Ammon's horn (tissue), 1 donor: Measurements from ENCODE around the gene STXBP2.

ENCODE experiments used
- DNase-seq: peaks from one replicate; pipeline ENCODE4 v3.0.0-alpha.2; 2016; ENCODE audit warnings: low spot score

Gene STXBP2

DNA sequence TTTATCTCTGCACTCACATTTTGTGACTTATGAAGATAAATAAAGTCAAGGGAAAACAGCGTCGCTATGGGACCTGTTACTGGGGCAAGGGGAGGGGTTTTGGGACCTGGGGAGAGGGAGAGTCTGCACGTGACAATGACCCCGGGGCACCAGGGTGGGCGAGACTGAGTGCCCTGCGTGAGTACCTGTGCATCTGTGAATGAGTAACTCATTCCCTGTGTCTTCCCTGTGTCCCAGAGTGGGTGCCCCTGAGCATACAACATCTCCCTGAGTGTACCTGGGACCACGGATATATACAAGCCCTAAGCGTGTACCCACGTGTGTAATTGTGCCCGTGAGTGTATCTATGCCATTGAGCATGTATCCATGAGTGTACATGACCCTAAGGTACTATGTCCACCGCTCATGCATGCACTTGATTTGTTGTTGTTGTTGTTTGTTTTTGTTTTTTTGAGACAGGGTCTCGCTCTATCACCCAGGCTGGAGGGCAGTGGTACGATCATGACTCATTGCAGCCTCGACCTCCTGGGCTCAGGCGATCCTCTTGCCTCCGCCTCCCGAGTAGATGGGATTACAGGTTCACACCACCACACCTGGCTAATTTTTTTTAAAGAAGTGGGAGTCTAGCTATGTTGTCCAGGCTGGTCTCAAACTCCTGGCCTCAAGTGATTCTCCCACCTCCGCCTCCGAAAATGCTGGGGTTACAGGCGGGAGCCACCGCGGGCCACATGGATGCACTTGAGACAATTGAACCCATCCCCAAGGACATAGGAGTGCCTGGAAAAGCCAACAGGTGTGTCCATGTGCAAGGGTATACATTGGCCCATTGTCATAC, 43.1 kb downstream of the STXBP2 start:
- no peak for DNase-seq

GRCh38 chr19:7680606-7681339, 43.9 kb downstream of the STXBP2 start, which contains the start of gene TRAPPC5:
Gene TRAPPC5, plus strand, starts transcription at chr19:7680833. Its CDS starts 1,421 bp downstream, at chr19:7682254.
- DNase-seq = peak; percentile 83

DNA sequence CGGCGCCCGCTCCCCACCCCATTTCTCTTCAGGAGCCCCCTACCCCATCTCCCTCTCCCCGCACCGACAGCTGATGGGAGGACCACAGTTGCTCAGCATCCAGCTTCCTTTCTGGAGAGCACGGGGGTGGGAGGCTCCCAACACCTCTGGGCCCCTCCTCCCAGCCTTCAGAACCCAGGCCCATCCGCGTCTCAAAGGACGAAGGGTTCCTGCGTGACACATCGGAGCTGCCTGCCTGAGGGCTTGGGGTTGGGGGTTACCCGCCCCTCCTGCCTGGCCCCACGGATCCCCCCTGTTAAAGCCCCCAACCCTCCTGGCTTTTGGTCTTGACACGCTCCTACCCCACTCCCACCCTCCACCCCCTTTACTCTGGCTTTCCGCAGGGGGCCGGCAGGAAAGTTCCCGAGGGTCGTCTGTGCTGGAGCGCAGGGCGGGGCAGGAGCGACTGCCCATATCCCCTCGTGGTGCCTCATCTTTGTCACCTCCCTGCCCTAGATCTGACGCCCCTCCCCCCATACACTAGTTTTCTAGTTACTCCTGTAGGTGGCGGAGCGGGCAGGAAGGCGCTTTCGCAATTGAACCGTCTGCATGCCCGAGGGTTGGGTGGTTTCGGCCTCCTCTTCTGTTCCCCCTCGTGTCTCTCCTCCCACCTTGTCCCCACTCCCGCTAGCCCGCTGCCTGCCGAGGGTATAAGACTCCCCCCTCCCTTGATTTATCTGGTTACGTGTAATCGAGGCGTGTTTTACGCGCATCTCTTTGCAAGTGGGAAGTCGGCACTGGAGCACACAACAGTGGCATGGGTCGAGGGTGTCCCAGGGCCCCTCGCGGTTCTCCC, 44.6 kb downstream of the STXBP2 start:
- DNase-seq = peak; percentile 78

GRCh38 chr19:7682175-7682855, 45.4 kb downstream of the STXBP2 start:
- no peak for DNase-seq

DNA sequence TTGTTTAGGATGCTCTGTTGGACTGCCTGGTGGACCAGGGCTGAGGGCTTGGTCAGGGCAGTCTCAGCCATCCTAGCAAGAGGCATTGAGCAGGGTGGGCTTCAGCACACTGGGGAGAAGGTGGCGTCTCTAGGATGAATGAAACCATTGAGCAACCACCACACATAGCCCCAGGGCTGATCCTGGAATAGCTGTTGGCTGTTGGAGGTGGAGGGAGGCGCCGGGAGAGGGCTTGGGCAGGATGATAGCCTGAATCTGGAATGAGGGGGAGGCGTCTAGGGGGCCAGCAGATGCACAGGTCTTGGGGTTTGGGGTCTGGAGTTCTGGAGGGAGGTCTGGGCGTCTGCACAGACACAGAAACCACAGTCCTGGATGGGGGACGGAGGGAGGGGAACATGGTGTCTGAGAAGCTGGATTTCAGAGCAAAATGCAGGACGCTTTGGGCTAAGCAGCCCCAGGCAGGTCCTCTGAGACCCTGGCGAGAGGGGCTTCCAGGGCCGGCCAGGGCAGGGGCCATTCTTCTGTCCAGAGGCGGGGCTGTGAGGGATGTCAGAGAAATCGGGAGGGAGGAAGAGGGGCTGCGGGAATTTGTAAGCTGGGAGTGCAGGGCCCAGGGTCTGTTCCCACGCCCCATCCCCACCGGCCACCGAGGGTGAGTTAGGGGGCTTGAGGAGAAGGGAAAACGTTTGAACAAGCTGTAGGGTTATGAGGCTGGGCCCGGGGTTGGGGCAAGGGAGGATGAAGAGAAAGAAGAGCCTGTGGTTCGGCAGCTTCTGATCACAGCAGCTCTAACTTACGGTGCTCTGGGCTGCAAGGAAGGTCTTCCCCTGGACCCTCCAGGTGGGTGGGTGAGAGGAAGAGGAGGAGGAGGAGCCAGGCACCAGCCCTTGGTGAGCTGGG, 48.9 kb downstream of the STXBP2 start:
- no peak for DNase-seq

DNA sequence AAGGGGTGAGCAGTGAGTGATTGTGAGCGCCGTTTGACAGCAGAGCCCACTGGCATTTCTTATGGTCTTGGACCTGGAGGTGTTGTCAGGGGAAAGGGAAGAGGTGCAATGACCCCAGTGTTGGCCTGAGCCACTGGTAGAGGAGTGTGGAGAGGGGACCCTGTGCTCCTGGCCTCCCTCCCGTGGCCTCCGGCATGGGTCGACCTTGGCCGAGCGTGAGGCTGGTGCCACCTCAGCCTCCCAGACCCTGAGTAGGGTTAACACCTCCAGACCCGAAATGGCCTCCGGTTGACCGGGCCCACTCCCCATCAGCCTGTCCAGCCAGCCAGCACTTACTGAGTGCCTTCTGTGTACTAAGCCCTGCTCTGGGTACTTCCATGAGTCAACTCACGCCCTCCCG, 50.3 kb downstream of the STXBP2 start:
- DNase-seq = no peak

GRCh38 chr19:7689165-7689564, 52.3 kb downstream of the STXBP2 start:
- DNase-seq = no peak

- DNase-seq = no peak
Measured at GRCh38 chr19:7690779-7691258, 53.9 kb downstream of the STXBP2 start.

- DNase-seq = no peak
Measured at GRCh38 chr19:7691497-7691896, 54.6 kb downstream of the STXBP2 start.

DNA sequence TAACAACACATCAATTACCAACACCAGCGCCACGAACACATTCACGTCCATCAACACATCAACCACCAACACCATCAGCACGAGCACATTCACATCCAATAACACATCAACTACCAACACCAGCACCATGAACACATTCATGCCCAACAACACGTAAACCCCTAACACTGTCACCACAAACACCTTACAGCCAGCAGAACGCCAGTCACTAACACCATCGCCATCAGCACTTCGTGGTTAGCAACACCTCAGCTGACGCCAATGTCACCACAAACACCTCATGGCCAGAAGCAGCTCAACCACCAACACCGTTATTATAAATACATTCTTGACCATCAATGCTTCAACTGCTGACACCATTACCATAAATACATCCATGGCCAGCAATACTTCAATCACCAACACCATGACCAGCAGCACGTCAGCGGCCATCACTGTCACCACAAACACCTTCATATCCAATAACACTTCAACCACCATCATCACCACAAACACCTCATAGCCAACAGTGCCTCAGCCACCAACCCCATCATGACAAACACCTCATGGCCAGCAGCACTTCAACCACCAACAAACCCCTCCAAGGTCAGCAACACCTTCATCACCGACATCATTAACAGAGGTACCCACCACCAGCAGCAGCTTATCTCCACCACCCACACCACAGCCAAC, 55.6 kb downstream of the STXBP2 start:
- no peak for DNase-seq

DNA sequence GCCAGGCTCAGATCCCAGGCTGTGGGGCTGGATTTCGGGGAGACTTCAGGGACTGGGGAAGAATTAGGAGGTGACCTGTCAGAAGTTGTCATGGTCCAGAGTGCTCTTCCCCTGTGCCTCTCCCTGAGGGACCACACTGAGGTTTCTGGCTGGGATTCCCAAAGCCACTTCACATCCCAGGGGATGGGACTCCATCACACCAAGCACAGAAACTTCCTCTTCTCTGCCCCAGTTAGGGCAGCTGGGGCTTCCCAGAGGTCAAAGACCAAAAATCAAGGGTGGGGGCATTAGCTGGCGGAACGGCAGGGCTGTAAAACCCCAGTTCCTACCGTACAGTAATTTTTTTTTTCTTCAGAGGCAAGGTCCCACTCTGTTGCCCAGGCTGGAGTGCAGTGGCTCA, 57.6 kb downstream of the STXBP2 start:
- DNase-seq = no peak
